Epithelial cell of proximal tubule (primary cell): ENCODE data around the gene ZDHHC22. TPM values are rescaled to one million over a fixed set of nuclear protein-coding genes. Genes with fewer than 3 reads are reported as not detected.
A peak's percentile ranks its signal among the peaks of the same experiment; 100 is the strongest.

Source experiments
- DNase-seq: peaks from one replicate; pipeline ENCODE4 v3.0.0-alpha.2; 2011; ENCODE audit warnings: low read depth
- H3K4me3 ChIP-seq: 2 replicates; pipeline ENCODE4 v1.5.1; 2011; ENCODE audit warnings: low read depth, mild to moderate bottlenecking, low read length
- total RNA-seq: library from RNA; depleted of rRNA; stranded (reverse); fragments of >200 nt; gene quantifications from 2 replicates; pipeline ENCODE4 v1.2.3, GENCODE V29; 2015
- TF ChIP-seq, protein P1 (sequence below): conservative IDR thresholded peaks from 2 replicates; pipeline ENCODE4 v1.5.1; 2012; ENCODE audit warnings: low read depth, mild to moderate bottlenecking, low read length

ZDHHC22 gene, protein sequence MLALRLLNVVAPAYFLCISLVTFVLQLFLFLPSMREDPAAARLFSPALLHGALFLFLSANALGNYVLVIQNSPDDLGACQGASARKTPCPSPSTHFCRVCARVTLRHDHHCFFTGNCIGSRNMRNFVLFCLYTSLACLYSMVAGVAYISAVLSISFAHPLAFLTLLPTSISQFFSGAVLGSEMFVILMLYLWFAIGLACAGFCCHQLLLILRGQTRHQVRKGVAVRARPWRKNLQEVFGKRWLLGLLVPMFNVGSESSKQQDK
- total RNA-seq: 0.07 TPM in 1 of 2 replicates, not detected in the other

DNA sequence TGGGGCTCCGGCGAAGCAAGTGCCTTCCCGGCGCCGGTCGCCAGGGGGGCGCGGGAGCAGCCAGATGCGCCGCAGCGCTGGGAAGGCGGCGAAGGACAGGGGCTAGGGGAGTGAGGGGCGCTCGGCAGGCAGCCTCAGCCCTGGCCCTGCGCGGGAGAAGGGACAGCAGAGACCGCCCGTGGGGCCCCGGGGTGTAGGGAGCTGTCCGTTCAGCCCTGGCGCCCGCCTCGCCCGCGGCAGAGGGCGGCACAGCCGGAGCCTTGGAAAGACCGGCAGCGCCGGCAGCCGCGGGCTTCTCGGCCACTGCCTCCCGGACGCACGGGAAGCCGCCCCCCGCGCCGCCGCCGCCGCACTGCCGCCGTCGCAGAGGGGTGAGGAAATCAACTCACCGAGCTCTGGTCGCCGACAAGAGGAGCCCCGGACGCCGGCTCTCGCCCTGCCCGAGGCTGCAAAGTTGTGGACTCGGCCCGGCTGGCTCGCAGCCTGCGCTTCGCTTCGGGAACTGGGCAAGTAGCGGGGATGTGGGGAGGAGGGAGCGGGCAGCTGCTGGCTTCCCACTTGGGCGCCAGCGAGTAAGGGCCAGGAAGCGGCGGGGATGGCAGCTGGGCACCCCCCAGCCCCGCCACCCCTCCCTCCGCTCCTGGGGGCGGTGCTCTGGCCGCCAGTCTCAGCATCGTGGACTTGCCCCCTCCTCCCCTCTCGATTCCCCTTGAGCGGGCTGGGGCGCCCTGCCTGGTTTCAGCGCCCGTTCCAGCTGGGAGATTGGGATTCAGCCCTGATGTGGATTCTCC, at the start of gene ZDHHC22:
ZDHHC22 (minus strand) TSS at position 578 of the 791 bp plus-strand sequence. CDS start 2,053 bp downstream, outside the sequence.
- no peak for DNase-seq
- H3K4me3 ChIP-seq: no peak within 1 kb of the TSS
- TF ChIP-seq, protein P1, sequence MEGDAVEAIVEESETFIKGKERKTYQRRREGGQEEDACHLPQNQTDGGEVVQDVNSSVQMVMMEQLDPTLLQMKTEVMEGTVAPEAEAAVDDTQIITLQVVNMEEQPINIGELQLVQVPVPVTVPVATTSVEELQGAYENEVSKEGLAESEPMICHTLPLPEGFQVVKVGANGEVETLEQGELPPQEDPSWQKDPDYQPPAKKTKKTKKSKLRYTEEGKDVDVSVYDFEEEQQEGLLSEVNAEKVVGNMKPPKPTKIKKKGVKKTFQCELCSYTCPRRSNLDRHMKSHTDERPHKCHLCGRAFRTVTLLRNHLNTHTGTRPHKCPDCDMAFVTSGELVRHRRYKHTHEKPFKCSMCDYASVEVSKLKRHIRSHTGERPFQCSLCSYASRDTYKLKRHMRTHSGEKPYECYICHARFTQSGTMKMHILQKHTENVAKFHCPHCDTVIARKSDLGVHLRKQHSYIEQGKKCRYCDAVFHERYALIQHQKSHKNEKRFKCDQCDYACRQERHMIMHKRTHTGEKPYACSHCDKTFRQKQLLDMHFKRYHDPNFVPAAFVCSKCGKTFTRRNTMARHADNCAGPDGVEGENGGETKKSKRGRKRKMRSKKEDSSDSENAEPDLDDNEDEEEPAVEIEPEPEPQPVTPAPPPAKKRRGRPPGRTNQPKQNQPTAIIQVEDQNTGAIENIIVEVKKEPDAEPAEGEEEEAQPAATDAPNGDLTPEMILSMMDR: peak; percentile 25

DNA sequence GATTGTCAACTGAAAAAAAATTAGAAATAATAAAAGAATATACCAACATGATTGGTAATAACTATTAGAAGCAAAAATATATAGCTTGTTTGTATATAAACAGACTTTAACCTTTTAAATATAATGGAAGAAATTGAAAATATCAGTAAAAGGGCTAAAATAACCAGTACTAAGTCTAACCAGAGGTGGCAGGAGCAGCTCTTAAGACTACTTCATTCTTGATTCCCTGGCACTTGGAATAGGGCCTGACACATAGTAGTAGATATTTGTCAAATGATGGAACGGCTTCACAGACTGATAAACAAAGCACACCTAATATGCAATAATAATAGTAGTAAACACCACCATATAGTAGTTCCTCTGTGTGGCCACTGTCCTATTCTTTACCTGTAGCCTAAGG, 49.4 kb upstream of the ZDHHC22 start:
- TF ChIP-seq, protein P1: no peak
- DNase-seq: no peak
- H3K4me3 ChIP-seq: no peak overlapping the region

DNA sequence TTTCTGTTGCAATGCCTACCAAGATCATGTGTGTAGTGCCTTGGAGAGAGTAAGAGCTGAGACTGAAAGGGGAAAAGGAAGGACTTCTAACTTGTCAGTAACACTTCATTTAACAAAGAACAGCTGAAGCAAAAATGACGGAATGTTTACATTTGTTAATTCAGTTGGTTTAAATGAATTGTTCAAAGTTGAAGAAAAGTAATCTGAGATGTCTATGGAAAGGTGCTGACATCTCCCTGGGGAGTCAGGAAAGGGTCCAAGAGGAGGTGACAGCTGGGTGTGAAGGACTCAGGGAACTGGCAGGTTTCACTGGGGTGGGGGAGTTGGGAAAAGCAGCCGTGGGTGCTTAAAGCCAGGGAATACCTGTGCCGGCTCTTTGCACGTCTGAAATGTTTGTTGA, 47.9 kb upstream of the ZDHHC22 start:
- DNase-seq: no peak
- TF ChIP-seq, protein P1: no peak
- H3K4me3 ChIP-seq: no peak overlapping the region

DNA sequence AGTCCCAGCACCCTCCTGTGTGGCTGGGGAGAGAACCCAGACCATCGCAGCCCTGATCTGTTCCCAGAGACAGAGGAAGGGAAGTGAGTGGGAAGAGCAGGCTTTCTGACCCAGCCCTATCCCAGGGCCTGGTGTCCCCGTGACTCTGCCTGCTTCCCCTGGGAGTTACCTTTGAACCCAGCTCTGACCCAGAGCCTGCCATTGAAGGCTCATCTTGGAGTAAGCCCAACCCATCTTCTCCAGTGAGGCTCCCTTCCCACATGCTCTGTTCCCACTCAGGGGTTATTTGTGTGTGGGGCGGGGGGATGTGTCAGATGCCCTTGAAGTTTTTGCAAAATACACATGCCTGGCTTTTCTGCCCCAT, 46.0 kb upstream of the ZDHHC22 start:
- no peak for DNase-seq
- TF ChIP-seq, protein P1: no peak
- H3K4me3 ChIP-seq: no peak overlapping the region

DNA sequence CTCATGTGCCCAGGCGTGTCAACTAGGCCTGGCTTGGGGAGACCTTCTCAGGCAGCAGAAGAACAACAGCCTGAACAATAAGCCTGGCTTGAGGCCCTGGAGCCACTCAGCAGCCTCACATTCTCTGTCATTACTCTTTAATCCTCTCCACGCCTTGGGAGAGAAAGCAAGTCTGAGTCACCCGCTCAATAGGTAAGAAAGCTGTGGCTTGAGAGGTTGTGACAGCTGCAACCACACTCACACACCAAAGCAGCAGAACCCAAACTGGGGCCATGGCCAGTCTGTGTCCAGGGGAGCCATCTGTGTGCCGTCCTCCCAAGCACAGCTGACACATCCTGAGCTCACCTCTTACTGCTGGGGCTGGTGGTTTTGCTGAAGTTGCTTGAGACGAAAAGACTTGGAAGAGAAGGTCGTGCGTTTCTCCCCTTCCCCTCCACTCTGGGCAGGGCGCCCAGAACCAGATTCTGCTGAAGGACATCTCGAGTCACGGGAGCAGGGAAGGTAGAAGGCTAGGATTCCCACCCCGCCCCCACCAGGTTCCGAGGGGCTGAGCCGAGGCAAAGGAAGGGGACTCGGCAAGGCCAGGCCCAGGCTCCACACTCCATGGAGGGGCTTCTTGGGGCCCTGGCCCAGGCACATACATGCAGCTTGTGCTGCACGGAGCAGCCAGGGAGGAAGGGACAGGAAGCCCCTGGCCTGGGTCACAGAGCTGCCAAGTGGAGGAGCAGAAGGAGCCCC, 45.5 kb upstream of the ZDHHC22 start:
- TF ChIP-seq, protein P1: no peak
- H3K4me3 ChIP-seq: no peak overlapping the region
- no peak for DNase-seq

DNA sequence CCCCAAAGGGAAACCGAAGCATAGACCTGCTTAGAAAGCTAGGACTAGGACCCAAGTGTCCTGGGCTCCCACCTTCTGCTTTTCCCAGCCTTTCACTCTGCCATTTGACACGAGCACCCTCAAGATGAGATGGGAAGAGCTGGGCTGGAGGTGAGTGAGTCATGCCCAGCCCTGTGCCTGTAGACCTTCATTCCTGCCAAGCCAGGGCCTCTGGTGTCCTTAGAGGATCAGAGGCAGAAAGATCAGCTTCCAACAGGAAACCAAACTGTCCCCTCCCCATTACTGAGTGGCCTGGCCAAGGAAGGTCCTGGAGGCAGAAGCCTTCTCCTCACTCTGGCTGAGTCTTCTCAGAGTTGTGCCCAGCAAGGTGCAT, 43.5 kb upstream of the ZDHHC22 start:
- no peak for DNase-seq
- TF ChIP-seq, protein P1: no peak
- no peak overlapping the region for H3K4me3 ChIP-seq
